LNCAP (cell line): ENCODE measurements around the gene PLCB4.

Source experiments
- CTCF ChIP-seq: fragments of 450-650 bp; IDR thresholded peaks from 2 replicates; pipeline ENCODE4 v1.5.1; 2017; ENCODE audit warnings: mild to moderate bottlenecking

Gene PLCB4

GRCh38 chr20:9487231-9487630 lies 418.3 kb downstream of the PLCB4 start:
- no peak for TF ChIP-seq CTCF

GRCh38 chr20:9488063-9488462 lies 419.2 kb downstream of the PLCB4 start:
- no peak for TF ChIP-seq CTCF

GRCh38 chr20:9490161-9490560 lies 421.3 kb downstream of the PLCB4 start:
- TF ChIP-seq CTCF, result no peak

- no peak for TF ChIP-seq CTCF
Observed at GRCh38 chr20:9490631-9491030, 421.7 kb downstream of the PLCB4 start.

- no peak for TF ChIP-seq CTCF
Observed at GRCh38 chr20:9491324-9491723, 422.4 kb downstream of the PLCB4 start.

GRCh38 chr20:9492067-9492466 lies 423.2 kb downstream of the PLCB4 start:
- TF ChIP-seq CTCF, result no peak

- no peak for TF ChIP-seq CTCF
Observed at GRCh38 chr20:9493803-9494202, 424.9 kb downstream of the PLCB4 start.

- TF ChIP-seq CTCF, result no peak
Observed at GRCh38 chr20:9495701-9496100, 426.8 kb downstream of the PLCB4 start.
